ENCODE measurements around the gene CDC5L. TPM values are rescaled to one million over a fixed set of nuclear protein-coding genes. Genes with fewer than 3 reads are reported as not detected.
A peak's percentile ranks its signal among the peaks of the same experiment; 100 is the strongest.

Gene CDC5L
- total RNA-seq, 2 experiments from 2014 or later = 22.2 to 26.2 TPM

- no peak overlapping the region for H3K4me3 Mint-ChIP-seq
- ATAC-seq (no peak), DNase-seq (peak; percentile 19)
- H3K27ac Mint-ChIP-seq = no peak overlapping the region
- H3K9me3 Mint-ChIP-seq (ENCODE audit: low read depth) = no peaks in the 10 kb centered on the region
- no peaks in the 10 kb centered on the region for H3K4me1 Mint-ChIP-seq
- peaks cover 10% of the 10 kb centered on the region for H3K27me3 Mint-ChIP-seq
- CTCF ChIA-PET = interaction anchor here (1.7 kb wide), 1 partner anchor 21 kb away, joined by 4 read pairs; no protein-coding TSS in a partner anchor
- H3K36me3 Mint-ChIP-seq = no peaks in the 10 kb centered on the region
Measured at GRCh38 chr6:44496665-44497369, 109.3 kb downstream of the CDC5L start.

- DNase-seq (no peak), ATAC-seq (no peak)
- CTCF ChIA-PET = interaction anchor here (1.7 kb wide), 1 partner anchor 22 kb away, joined by 4 read pairs; no protein-coding TSS in a partner anchor
- Mint-ChIP-seq H3K36me3 (no peaks in the 10 kb centered on the region), H3K27me3 (peaks cover 10% of the 10 kb centered on the region), H3K9me3 (ENCODE audit: low read depth) (no peaks in the 10 kb centered on the region), H3K27ac (no peak overlapping the region), H3K4me1 (no peaks in the 10 kb centered on the region), H3K4me3 (no peak overlapping the region)
Measured at GRCh38 chr6:44497807-44498206, 110.3 kb downstream of the CDC5L start.

DNA sequence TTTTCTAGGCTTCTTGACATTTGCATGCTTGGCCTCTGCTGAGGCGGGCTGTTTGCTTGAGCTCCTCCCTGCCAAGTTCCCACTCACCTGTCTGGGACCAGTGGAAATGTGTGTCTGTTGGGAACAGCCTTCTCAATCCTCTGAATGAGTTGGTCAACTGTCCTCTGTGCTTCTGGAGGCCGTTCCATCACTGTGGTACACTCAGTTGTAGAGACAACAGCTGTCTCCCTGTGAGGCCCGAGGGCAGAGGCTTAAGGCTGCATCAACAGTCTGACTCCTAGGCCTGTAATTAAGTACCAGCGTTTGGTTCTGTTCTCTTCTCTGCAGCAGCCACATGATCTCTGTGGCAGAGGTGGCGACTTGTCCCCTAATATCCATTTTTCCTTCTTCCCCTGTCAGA is 110.9 kb downstream of the CDC5L start:
- no peak overlapping the region for H3K27ac Mint-ChIP-seq
- no peaks in the 10 kb centered on the region for H3K4me1 Mint-ChIP-seq
- CTCF ChIA-PET = interaction anchor here (1.7 kb wide), 1 partner anchor 23 kb away, joined by 4 read pairs; no protein-coding TSS in a partner anchor
- no peak overlapping the region for H3K4me3 Mint-ChIP-seq
- DNase-seq = peak; percentile 12
- ATAC-seq = no peak
- H3K27me3 Mint-ChIP-seq = peaks cover 10% of the 10 kb centered on the region
- no peaks in the 10 kb centered on the region for H3K9me3 Mint-ChIP-seq (ENCODE audit: low read depth)
- H3K36me3 Mint-ChIP-seq = no peaks in the 10 kb centered on the region

DNA sequence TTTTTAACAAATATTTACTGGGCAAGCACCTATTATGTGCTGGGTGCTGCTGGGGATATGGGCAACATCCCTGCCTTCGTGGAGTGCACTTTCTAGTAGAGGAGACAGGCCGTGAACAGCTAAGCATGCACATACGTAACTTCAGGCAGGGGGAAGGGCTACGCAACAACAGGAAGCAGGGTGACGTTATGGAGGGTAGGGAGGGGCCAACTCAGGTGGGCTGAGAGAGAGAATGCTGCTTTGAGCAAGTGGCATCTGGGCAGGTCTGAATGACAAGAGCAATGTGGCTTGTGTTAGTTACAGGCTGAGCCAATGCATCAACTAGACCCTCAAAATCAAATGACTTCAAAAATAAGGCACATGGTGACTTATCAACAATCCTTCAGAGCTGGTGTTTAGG is 112.1 kb downstream of the CDC5L start:
- Mint-ChIP-seq H3K36me3 (no peaks in the 10 kb centered on the region), H3K9me3 (ENCODE audit: low read depth) (no peaks in the 10 kb centered on the region), H3K4me1 (no peaks in the 10 kb centered on the region), H3K27ac (no peak overlapping the region), H3K4me3 (no peak overlapping the region), H3K27me3 (peaks cover 7% of the 10 kb centered on the region)
- no peak for ATAC-seq
- peak; percentile 31 for DNase-seq
- CTCF ChIA-PET = interaction anchor here (1.0 kb wide), 1 partner anchor 9 kb away, joined by 3 read pairs; no protein-coding TSS in a partner anchor

Small RNA genes lying within 50 kb of the gene (microRNA-seq; reads per million reads assigned to microRNA genes)
- not detected for gene MIR4642

Other genes starting within 250 kb of the CDC5L start
- gene CAPN11, start 228.9 kb upstream of the CDC5L start, total RNA-seq = not detected
- not detected for gene MYMX, start 170.8 kb upstream of the CDC5L start, total RNA-seq
- gene SLC29A1, start 164.1 kb upstream of the CDC5L start, total RNA-seq = 10 to 100 TPM; 39.8 to 49.9 TPM
- gene HSP90AB1, start 140.6 kb upstream of the CDC5L start, total RNA-seq = 1,000 to 10,000 TPM in 1 of 2 experiments, 100 to 1,000 TPM in 1; 734 to 1,112 TPM
- 10 to 100 TPM; 28.0 to 39.6 TPM for gene SLC35B2, start 130.2 kb upstream of the CDC5L start, total RNA-seq
- gene NFKBIE, start 122.2 kb upstream of the CDC5L start, total RNA-seq = 10 to 100 TPM; 24.5 to 37.7 TPM
- gene TMEM151B, start 117.3 kb upstream of the CDC5L start, total RNA-seq = under 1 TPM in 1 of 2 experiments, not detected in 1; 0.06 TPM
- gene AARS2, start 74.4 kb upstream of the CDC5L start, total RNA-seq = 10 to 100 TPM; 21.1 to 23.7 TPM
- gene SPATS1, start 45.1 kb upstream of the CDC5L start, total RNA-seq = not detected

Measured in activated CD8-positive, alpha-beta memory T cell treated with anti-CD3 and anti-CD28 coated beads, Interleukin-2, amount 10 ng/mL, durations not matched to agents 7 days and 5 days (primary cell).